ENCODE data around the gene RNF115.

- TF ChIP-seq, protein P1, sequence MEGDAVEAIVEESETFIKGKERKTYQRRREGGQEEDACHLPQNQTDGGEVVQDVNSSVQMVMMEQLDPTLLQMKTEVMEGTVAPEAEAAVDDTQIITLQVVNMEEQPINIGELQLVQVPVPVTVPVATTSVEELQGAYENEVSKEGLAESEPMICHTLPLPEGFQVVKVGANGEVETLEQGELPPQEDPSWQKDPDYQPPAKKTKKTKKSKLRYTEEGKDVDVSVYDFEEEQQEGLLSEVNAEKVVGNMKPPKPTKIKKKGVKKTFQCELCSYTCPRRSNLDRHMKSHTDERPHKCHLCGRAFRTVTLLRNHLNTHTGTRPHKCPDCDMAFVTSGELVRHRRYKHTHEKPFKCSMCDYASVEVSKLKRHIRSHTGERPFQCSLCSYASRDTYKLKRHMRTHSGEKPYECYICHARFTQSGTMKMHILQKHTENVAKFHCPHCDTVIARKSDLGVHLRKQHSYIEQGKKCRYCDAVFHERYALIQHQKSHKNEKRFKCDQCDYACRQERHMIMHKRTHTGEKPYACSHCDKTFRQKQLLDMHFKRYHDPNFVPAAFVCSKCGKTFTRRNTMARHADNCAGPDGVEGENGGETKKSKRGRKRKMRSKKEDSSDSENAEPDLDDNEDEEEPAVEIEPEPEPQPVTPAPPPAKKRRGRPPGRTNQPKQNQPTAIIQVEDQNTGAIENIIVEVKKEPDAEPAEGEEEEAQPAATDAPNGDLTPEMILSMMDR (IDR thresholded peaks at IDR 0.05; ENCODE audit: poor library complexity, severe bottlenecking) = no peak
- TF ChIP-seq RAD21 (conservative IDR thresholded peaks at IDR 0.05) (no peak), REST (IDR thresholded peaks at IDR 0.05; ENCODE audit: borderline replicate concordance) (no peak), EP300 (conservative IDR thresholded peaks at IDR 0.05; ENCODE audit: poor library complexity, severe bottlenecking) (no peak)
Observed at GRCh38 chr1:145858901-145859490, 35.1 kb upstream of the RNF115 start, which contains the start of gene PIAS3.

Measured in neural cell (in vitro differentiated cells).